Measurements from ENCODE around the gene TMEM176A. TPM values are rescaled to one million over a fixed set of nuclear protein-coding genes. Genes with fewer than 3 reads are reported as not detected.

TMEM176A gene
- total and polyA plus RNA-seq, 2 donors from 2014 or later = 288 to 513 TPM

GRCh38 chr7:150849204-150849775, 48.7 kb downstream of the TMEM176A start:
- no peak overlapping the region for H3K4me3 ChIP-seq (ENCODE audit: low read length in 3 of 3)
- no peaks in the 10 kb centered on the region for H3K36me3 ChIP-seq (ENCODE audit: control insufficient read depth in 2 of 3, insufficient read depth in 3 of 3, low read length in 3 of 3)
- TF ChIP-seq CTCF (IDR thresholded peaks at IDR 0.05; ENCODE audit: borderline replicate concordance, extremely low read depth, insufficient read depth) = no peak
- DNase-seq (peak in 1 of 5 donors; percentile 7), FAIRE-seq (no peak)
- intact Hi-C loops (cut with DNase I) = no loop called here
- H3K9me3 ChIP-seq (ENCODE audit: control insufficient read depth in 2 of 3, insufficient read depth in 1 of 3, low read length in 3 of 3) = no peaks in the 10 kb centered on the region
- no peaks in the 10 kb centered on the region for H3K27me3 ChIP-seq (ENCODE audit: control insufficient read depth, insufficient read depth, low read length)
- no peak overlapping the region for H3K27ac ChIP-seq (ENCODE audit: low read depth in 2 of 2, low read length in 2 of 2)
- H3K4me1 ChIP-seq (ENCODE audit: control insufficient read depth in 2 of 3, insufficient read depth in 2 of 3, low read depth in 1 of 3, low read length in 3 of 3) = peaks cover 0 to 7% (median 0%) of the 10 kb centered on the region in 3 donors
- no peak overlapping the region for H3K9ac ChIP-seq (ENCODE audit: low read length in 3 of 3)

GRCh38 chr7:150850273-150850672, 49.7 kb downstream of the TMEM176A start:
- intact Hi-C loops (cut with DNase I) = no loop called here
- H3K27ac ChIP-seq (ENCODE audit: low read depth in 2 of 2, low read length in 2 of 2) = no peak overlapping the region
- no peak overlapping the region for H3K9ac ChIP-seq (ENCODE audit: low read length in 3 of 3)
- FAIRE-seq (no peak), DNase-seq (no peak)
- no peaks in the 10 kb centered on the region for H3K9me3 ChIP-seq (ENCODE audit: control insufficient read depth in 2 of 3, insufficient read depth in 1 of 3, low read length in 3 of 3)
- H3K4me3 ChIP-seq (ENCODE audit: low read length in 3 of 3) = no peak overlapping the region
- peaks cover 0 to 14% (median 0%) of the 10 kb centered on the region in 3 donors for H3K4me1 ChIP-seq (ENCODE audit: control insufficient read depth in 2 of 3, insufficient read depth in 2 of 3, low read depth in 1 of 3, low read length in 3 of 3)
- no peaks in the 10 kb centered on the region for H3K27me3 ChIP-seq (ENCODE audit: control insufficient read depth, insufficient read depth, low read length)
- no peak for TF ChIP-seq CTCF (IDR thresholded peaks at IDR 0.05; ENCODE audit: borderline replicate concordance, extremely low read depth, insufficient read depth)
- no peaks in the 10 kb centered on the region for H3K36me3 ChIP-seq (ENCODE audit: control insufficient read depth in 2 of 3, insufficient read depth in 3 of 3, low read length in 3 of 3)

GRCh38 chr7:150851492-150852370, 51.2 kb downstream of the TMEM176A start:
- no peak overlapping the region for H3K27ac ChIP-seq (ENCODE audit: low read depth in 2 of 2, low read length in 2 of 2)
- peaks cover 0 to 10% (median 0%) of the 10 kb centered on the region in 3 donors for H3K4me1 ChIP-seq (ENCODE audit: control insufficient read depth in 2 of 3, insufficient read depth in 2 of 3, low read depth in 1 of 3, low read length in 3 of 3)
- intact Hi-C loops (cut with DNase I) = no loop called here
- no peak for DNase-seq
- H3K27me3 ChIP-seq (ENCODE audit: control insufficient read depth, insufficient read depth, low read length) = no peaks in the 10 kb centered on the region
- H3K9ac ChIP-seq (ENCODE audit: low read length in 3 of 3) = peak overlapping the region in 1 of 3 donors; percentile 70
- FAIRE-seq = no peak
- H3K36me3 ChIP-seq (ENCODE audit: control insufficient read depth in 2 of 3, insufficient read depth in 3 of 3, low read length in 3 of 3) = no peaks in the 10 kb centered on the region
- H3K4me3 ChIP-seq (ENCODE audit: low read length in 3 of 3) = peak overlapping the region in 1 of 3 donors; percentile 78
- no peak for TF ChIP-seq CTCF (IDR thresholded peaks at IDR 0.05; ENCODE audit: borderline replicate concordance, extremely low read depth, insufficient read depth)
- H3K9me3 ChIP-seq (ENCODE audit: control insufficient read depth in 2 of 3, insufficient read depth in 1 of 3, low read length in 3 of 3) = no peaks in the 10 kb centered on the region

Data from kidney (tissue), 14 donors.